WTC11 (cell line): ENCODE data around the gene CCR6. TPM values are rescaled to one million over a fixed set of nuclear protein-coding genes. Genes with fewer than 3 reads are reported as not detected.
A peak's percentile ranks its signal among the peaks of the same experiment; 100 is the strongest.

ENCODE experiments used
- ATAC-seq: fragments of 200-7000 bp; cut with Tn5 transposase; 2 replicates; pipeline ENCODE4 v1.10.0; 2021; ENCODE audit warnings: mild to moderate bottlenecking, moderate library complexity
- CTCF ChIA-PET: fragments of 300-600 bp; sonication (Branson Sonifier 250); formaldehyde crosslinking; loops from one replicate; lab custom pipeline; 2021; ENCODE audit warnings: antibody characterized with exemption; lab: Charles Lee
- POLR2A ChIA-PET: fragments of 350-600 bp; sonication (Branson Sonifier 250); formaldehyde crosslinking; loops from one replicate; lab custom pipeline; 2021; ENCODE audit warnings: antibody characterized with exemption; lab: Charles Lee
- DNase-seq: peaks from one replicate; pipeline ENCODE4 v3.0.0; 2021; ENCODE audit warnings: low spot score
- H3K27ac Mint-ChIP-seq: 2 replicates; pipeline ENCODE4 v1.8.0; 2021; ENCODE audit warnings: mixed read lengths
- H3K27me3 Mint-ChIP-seq: 2 replicates; pipeline ENCODE4 v1.8.0; 2021; ENCODE audit warnings: low read depth, mild to moderate bottlenecking, moderate library complexity, mixed read lengths
- H3K36me3 Mint-ChIP-seq: 2 replicates; pipeline ENCODE4 v1.8.0; 2021; ENCODE audit warnings: mixed read lengths
- H3K4me1 Mint-ChIP-seq: 2 replicates; pipeline ENCODE4 v1.8.0; 2022; ENCODE audit warnings: mixed read lengths
- H3K4me3 Mint-ChIP-seq: 2 replicates; pipeline ENCODE4 v1.8.0; 2021; ENCODE audit warnings: mild to moderate bottlenecking, moderate library complexity, mixed read lengths
- H3K9me3 Mint-ChIP-seq: 2 replicates; pipeline ENCODE4 v1.8.0; 2021; ENCODE audit warnings: mixed read lengths
- AR ChIP-seq: fragments of 250-450 bp; sonication (Bioruptor Pico); IDR thresholded peaks from 2 replicates; pipeline ENCODE4 v1.9.0; 2021; ENCODE audit warnings: mild to moderate bottlenecking
- ARID4B ChIP-seq: sonication (generic); formaldehyde crosslinking; IDR thresholded peaks from 2 replicates; pipeline ENCODE4 v1.8.0; 2023; ENCODE audit warnings: missing genetic modification reagents, mild to moderate bottlenecking, borderline replicate concordance
- ATF1 ChIP-seq: sonication (generic); formaldehyde crosslinking; IDR thresholded peaks from 2 replicates; pipeline ENCODE4 v1.8.1; 2023; ENCODE audit warnings: mild to moderate bottlenecking, moderate library complexity, missing genetic modification reagents
- GABPB1 ChIP-seq: sonication (generic); formaldehyde crosslinking; IDR thresholded peaks from 2 replicates; pipeline ENCODE4 v1.8.1; 2023; ENCODE audit warnings: mild to moderate bottlenecking, missing genetic modification reagents
- MAX ChIP-seq: sonication (generic); formaldehyde crosslinking; IDR thresholded peaks from 2 replicates; pipeline ENCODE4 v1.8.0; 2022; ENCODE audit warnings: mild to moderate bottlenecking, missing genetic modification reagents
- NR3C1 ChIP-seq: sonication (generic); formaldehyde crosslinking; conservative IDR thresholded peaks from 2 replicates; pipeline ENCODE4 v1.8.1; 2023; ENCODE audit warnings: low read depth, mild to moderate bottlenecking, missing genetic modification reagents
- PRDM15 ChIP-seq: sonication (generic); formaldehyde crosslinking; IDR thresholded peaks from 2 replicates; pipeline ENCODE4 v1.8.0; 2022; ENCODE audit warnings: missing genetic modification reagents
- PREB ChIP-seq: sonication (generic); formaldehyde crosslinking; IDR thresholded peaks from 2 replicates; pipeline ENCODE4 v1.8.1; 2022; ENCODE audit warnings: mild to moderate bottlenecking, missing genetic modification reagents, moderate library complexity, borderline replicate concordance
- PRRX2 ChIP-seq: fragments of 250-450 bp; sonication (Bioruptor Pico); IDR thresholded peaks from 2 replicates; pipeline ENCODE4 v1.8.0; 2021; ENCODE audit warnings: mild to moderate bottlenecking
- RORB ChIP-seq: fragments of 250-450 bp; sonication (Bioruptor Pico); IDR thresholded peaks from 2 replicates; pipeline ENCODE4 v1.9.0; 2021; ENCODE audit warnings: mild to moderate bottlenecking
- SOX15 ChIP-seq: fragments of 250-450 bp; sonication (Bioruptor Pico); IDR thresholded peaks from 2 replicates; pipeline ENCODE4 v1.9.0; 2021; ENCODE audit warnings: mild to moderate bottlenecking
- TEAD4 ChIP-seq: sonication (generic); formaldehyde crosslinking; IDR thresholded peaks from 2 replicates; pipeline ENCODE4 v1.8.0; 2022; ENCODE audit warnings: mild to moderate bottlenecking, missing genetic modification reagents
- USF1 ChIP-seq: sonication (generic); formaldehyde crosslinking; IDR thresholded peaks from 2 replicates; pipeline ENCODE4 v1.8.0; 2022; ENCODE audit warnings: mild to moderate bottlenecking, missing genetic modification reagents
- USF2 ChIP-seq: sonication (generic); formaldehyde crosslinking; IDR thresholded peaks from 2 replicates; pipeline ENCODE4 v1.8.1; 2023; ENCODE audit warnings: mild to moderate bottlenecking, missing genetic modification reagents, moderate library complexity
- ZNF232 ChIP-seq: sonication (generic); formaldehyde crosslinking; IDR thresholded peaks from 2 replicates; pipeline ENCODE4 v1.8.0; 2022; ENCODE audit warnings: mild to moderate bottlenecking, missing genetic modification reagents
- total RNA-seq: library from RNA; stranded (reverse); gene quantifications from 3 replicates; pipeline ENCODE4 v1.2.3, GENCODE V29; 2021

Gene CCR6
- total RNA-seq, 1 experiment from 2014 or later, result not detected

GRCh38 chr6:167162591-167162990 lies 39.7 kb downstream of the CCR6 start:
- TF ChIP-seq USF1, result 0 out of 2 replicates have a peak, but pooled peaks have one; percentile 40
- no peak for TF ChIP-seq PRDM15 (CRISPR knock-in tag)
- TF ChIP-seq USF2 (CRISPR knock-in tag), result 0 out of 2 replicates have a peak, but pooled peaks have one; percentile 30
- H3K4me1 Mint-ChIP-seq, result peaks cover 60% of the 10 kb centered on the region

GRCh38 chr6:167163476-167164011 lies 40.6 kb downstream of the CCR6 start:
- H3K27me3 Mint-ChIP-seq, result no peaks in the 10 kb centered on the region
- ATAC-seq (peak; percentile 92), DNase-seq (peak; percentile 63)
- H3K4me1 Mint-ChIP-seq, result peaks cover 54% of the 10 kb centered on the region
- peak overlapping the region; percentile 98 for H3K27ac Mint-ChIP-seq
- ChIA-PET CTCF (interaction anchor here (0.6 to 2.9 kb wide), 21 partner anchors 9 to 451 kb away, joined by 3 to 28 read pairs (median 4); partner anchors contain the start of gene CEP43), POLR2A (interaction anchor here (0.8 kb wide), 2 partner anchors 164 to 165 kb away, joined by 3 to 4 read pairs; partner anchors contain the start of gene CEP43)
- peaks cover 19% of the 10 kb centered on the region for H3K9me3 Mint-ChIP-seq
- peak overlapping the region; percentile 47 for H3K4me3 Mint-ChIP-seq
- H3K36me3 Mint-ChIP-seq, result peaks cover 16% of the 10 kb centered on the region
- TF ChIP-seq PREB (CRISPR knock-in tag), result no peak
- TF ChIP-seq PRDM15 (CRISPR knock-in tag), result no peak
- TF ChIP-seq PRRX2 (CRISPR knock-in tag), result no peak
- no peak for TF ChIP-seq ATF1 (CRISPR knock-in tag)
- no peak for TF ChIP-seq MAX
- TF ChIP-seq TEAD4 (CRISPR knock-in tag), result no peak
- no peak for TF ChIP-seq ARID4B (CRISPR knock-in tag)
- TF ChIP-seq AR (CRISPR knock-in tag), result no peak
- no peak for TF ChIP-seq GABPB1
- TF ChIP-seq SOX15 (CRISPR knock-in tag), result no peak
- no peak for TF ChIP-seq NR3C1 (CRISPR knock-in tag)
- no peak for TF ChIP-seq ZNF232 (CRISPR knock-in tag)
- TF ChIP-seq RORB (CRISPR knock-in tag), result no peak

More at GRCh38 chr6:167162591-167162990, 39.7 kb downstream of the CCR6 start:
- ATAC-seq (no peak), DNase-seq (no peak)
- POLR2A ChIA-PET, result interaction anchor here (0.6 to 0.8 kb wide), 2 partner anchors 143 to 164 kb away, joined by 3 to 4 read pairs; no protein-coding TSS in a partner anchor
- Mint-ChIP-seq H3K4me3 (no peak overlapping the region), H3K36me3 (peaks cover 16% of the 10 kb centered on the region), H3K27ac (peak overlapping the region; percentile 97), H3K27me3 (no peaks in the 10 kb centered on the region), H3K9me3 (peaks cover 19% of the 10 kb centered on the region)
- CTCF ChIA-PET, result interaction anchor here (0.6 to 2.9 kb wide), 15 partner anchors 8 to 418 kb away, joined by 3 to 28 read pairs (median 5); partner anchors contain the start of gene CEP43
